Measurements from ENCODE around the gene TPSB2.

The TPSB2 gene

DNA sequence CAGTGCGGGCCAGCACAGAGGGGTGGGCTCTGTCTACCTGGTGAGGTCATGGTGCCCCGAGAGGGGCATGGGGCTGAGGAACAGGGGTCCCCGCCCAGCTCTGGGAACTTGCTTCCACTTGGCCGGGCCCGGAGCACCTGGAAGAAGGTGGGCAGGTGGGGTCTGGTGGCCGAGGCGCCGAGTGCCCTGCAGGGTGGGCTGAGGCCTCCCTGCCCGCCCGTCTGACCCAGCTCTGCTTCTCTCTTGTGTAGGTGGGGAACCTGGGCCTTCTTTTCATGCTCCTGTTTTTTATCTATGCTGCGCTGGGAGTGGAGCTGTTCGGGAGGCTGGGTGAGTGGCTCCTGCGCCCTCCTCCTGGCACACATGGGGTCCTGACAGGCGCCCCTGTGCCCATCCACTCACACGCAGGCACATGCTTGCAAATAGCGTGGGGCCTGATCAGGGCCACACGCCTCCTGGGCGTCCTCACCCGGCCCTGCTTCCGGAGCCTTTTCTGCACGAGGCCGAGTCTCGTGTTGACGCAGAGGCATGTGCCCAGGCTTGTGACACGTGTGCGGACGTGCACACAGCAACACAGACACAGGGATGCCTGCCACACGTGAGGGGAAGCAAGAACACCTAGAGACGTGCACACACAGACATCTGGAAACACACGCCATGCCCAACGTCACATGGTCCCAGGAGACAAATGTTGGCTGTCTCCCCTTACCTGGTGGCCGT is 13.1 kb downstream of the TPSB2 start:
- H3K36me3 ChIP-seq (ENCODE audit: control insufficient read depth in 1 of 2, insufficient read depth in 2 of 2, low read depth in 1 of 2, low read length in 2 of 2), result peaks cover 0 to 19% of the 10 kb centered on the region in 2 experiments
- WGBS, result 94% methylated on average over 32 of the region's 32 CpGs
- H3K23ac ChIP-seq (ENCODE audit: low read length in 2 of 2), result no peak overlapping the region
- H4K8ac ChIP-seq (ENCODE audit: low read length), result no peak overlapping the region
- no peak overlapping the region for H3K18ac ChIP-seq (ENCODE audit: low read depth in 1 of 2, low read length in 2 of 2)
- H2AK5ac ChIP-seq (ENCODE audit: low read length, severe bottlenecking), result no peak overlapping the region
- no peak overlapping the region for H3K4me3 ChIP-seq (ENCODE audit: insufficient read depth in 1 of 2, low read depth in 1 of 2, low read length in 2 of 2)
- no peaks in the 10 kb centered on the region for H3K4me1 ChIP-seq (ENCODE audit: control insufficient read depth, insufficient read depth, low read depth, low read length)
- H3K9me3 ChIP-seq (ENCODE audit: control insufficient read depth, low read length), result no peaks in the 10 kb centered on the region
- no peak overlapping the region for H3K14ac ChIP-seq (ENCODE audit: low read length in 2 of 2)
- H4K91ac ChIP-seq (ENCODE audit: low read length), result no peak overlapping the region
- no peak overlapping the region for H3K4me2 ChIP-seq (ENCODE audit: low read length, poor library complexity, severe bottlenecking)
- H2BK120ac ChIP-seq (ENCODE audit: low read depth, low read length), result no peak overlapping the region
- no peak overlapping the region for H2AFZ ChIP-seq (ENCODE audit: low read depth, low read length)
- no peak overlapping the region for H3K9ac ChIP-seq (ENCODE audit: low read length)
- H2BK15ac ChIP-seq (ENCODE audit: low read depth, poor library complexity, severe bottlenecking), result no peak overlapping the region
- no peak overlapping the region for H3K27ac ChIP-seq (ENCODE audit: low read length, poor library complexity, severe bottlenecking)
- DNase-seq, result no peak
- no peaks in the 10 kb centered on the region for H3K79me1 ChIP-seq (replicated peaks; ENCODE audit: low read length, poor library complexity, severe bottlenecking)
- H3K27me3 ChIP-seq (ENCODE audit: control insufficient read depth in 1 of 2, insufficient read depth in 1 of 2, low read length in 2 of 2), result peaks cover 0 to 3% of the 10 kb centered on the region in 2 experiments
- no peak overlapping the region for H2BK12ac ChIP-seq (ENCODE audit: low read length in 2 of 2)
- no peak overlapping the region for H2BK5ac ChIP-seq (ENCODE audit: low read depth, low read length, poor library complexity, severe bottlenecking)
- no peak overlapping the region for H3K4ac ChIP-seq (ENCODE audit: low read depth in 1 of 2, low read length in 2 of 2)

DNA sequence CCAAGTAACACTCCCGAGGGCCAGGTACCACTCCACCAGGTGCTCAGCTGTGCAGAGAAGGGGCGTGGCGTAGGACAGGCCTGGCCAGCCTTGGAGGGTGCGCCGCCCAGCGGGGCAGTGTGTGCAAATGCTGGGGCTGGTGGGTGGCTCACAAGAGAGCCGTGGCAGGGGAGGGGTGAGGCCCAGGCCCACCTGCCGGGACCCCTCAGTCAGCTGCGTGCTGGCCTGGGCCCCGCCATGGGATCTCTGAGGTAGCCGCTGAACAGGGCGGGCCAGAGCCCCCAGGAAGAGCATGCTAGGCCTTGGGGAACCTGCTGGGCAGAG is 13.7 kb downstream of the TPSB2 start:
- Histone ChIP-seq H3K4me1 (ENCODE audit: control insufficient read depth, insufficient read depth, low read depth, low read length) (no peaks in the 10 kb centered on the region), H3K14ac (ENCODE audit: low read length in 2 of 2) (no peak overlapping the region), H3K27ac (ENCODE audit: low read length, poor library complexity, severe bottlenecking) (no peak overlapping the region), H3K9ac (ENCODE audit: low read length) (no peak overlapping the region), H3K4ac (ENCODE audit: low read depth in 1 of 2, low read length in 2 of 2) (no peak overlapping the region), H2BK15ac (ENCODE audit: low read depth, poor library complexity, severe bottlenecking) (no peak overlapping the region), H3K4me3 (ENCODE audit: insufficient read depth in 1 of 2, low read depth in 1 of 2, low read length in 2 of 2) (no peak overlapping the region), H3K36me3 (ENCODE audit: control insufficient read depth in 1 of 2, insufficient read depth in 2 of 2, low read depth in 1 of 2, low read length in 2 of 2) (peaks cover 0 to 18% of the 10 kb centered on the region in 2 experiments), H3K18ac (ENCODE audit: low read depth in 1 of 2, low read length in 2 of 2) (no peak overlapping the region), H2BK12ac (ENCODE audit: low read length in 2 of 2) (no peak overlapping the region), H3K9me3 (ENCODE audit: control insufficient read depth, low read length) (no peaks in the 10 kb centered on the region), H3K4me2 (ENCODE audit: low read length, poor library complexity, severe bottlenecking) (no peak overlapping the region), H2AK5ac (ENCODE audit: low read length, severe bottlenecking) (no peak overlapping the region), H2BK5ac (ENCODE audit: low read depth, low read length, poor library complexity, severe bottlenecking) (no peak overlapping the region), H2BK120ac (ENCODE audit: low read depth, low read length) (no peak overlapping the region), H2AFZ (ENCODE audit: low read depth, low read length) (no peak overlapping the region), H3K27me3 (ENCODE audit: control insufficient read depth in 1 of 2, insufficient read depth in 1 of 2, low read length in 2 of 2) (no peaks in the 10 kb centered on the region), H3K79me1 (replicated peaks; ENCODE audit: low read length, poor library complexity, severe bottlenecking) (no peaks in the 10 kb centered on the region), H3K23ac (ENCODE audit: low read length in 2 of 2) (no peak overlapping the region), H4K8ac (ENCODE audit: low read length) (no peak overlapping the region), H4K91ac (ENCODE audit: low read length) (no peak overlapping the region)
- 86% methylated on average over 12 of the region's 12 CpGs for WGBS
- DNase-seq, result no peak

DNA sequence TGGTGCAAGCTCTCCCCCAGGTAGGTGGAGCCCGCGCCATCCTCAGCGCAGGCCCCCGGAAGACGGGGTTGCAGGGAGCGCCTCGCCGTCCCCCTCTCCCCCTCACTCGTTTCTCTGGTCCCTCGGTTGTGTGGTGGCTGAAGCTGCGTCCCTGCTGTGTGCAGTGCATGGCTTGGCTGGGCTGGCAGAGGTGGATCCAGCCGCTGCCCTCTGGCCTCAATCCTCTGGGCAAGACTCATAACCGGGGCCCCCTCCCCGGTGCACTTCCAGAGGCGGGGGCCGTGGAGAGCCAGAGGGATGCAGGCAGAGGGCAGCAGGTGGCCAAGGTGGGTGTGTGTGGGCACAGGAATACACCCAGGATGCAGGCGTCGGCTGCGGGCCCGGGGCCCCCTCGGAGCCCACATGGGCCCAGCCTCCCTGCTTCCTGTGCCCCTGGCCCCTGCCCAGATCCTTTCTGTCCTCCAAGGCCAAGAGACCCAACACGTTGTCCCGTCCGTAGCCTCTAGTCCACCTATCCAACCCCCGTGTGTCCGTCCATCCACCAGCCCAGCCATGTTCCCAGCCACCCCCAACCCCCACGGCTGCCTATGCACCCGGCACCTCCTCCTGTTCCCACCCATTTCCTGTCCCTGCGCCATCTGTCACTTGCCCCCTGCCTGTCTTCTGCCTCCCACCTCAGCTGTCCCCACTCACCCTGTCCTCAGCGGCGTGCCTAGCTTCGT is 14.2 kb downstream of the TPSB2 start:
- Histone ChIP-seq H2BK12ac (ENCODE audit: low read length in 2 of 2) (no peak overlapping the region), H4K91ac (ENCODE audit: low read length) (no peak overlapping the region), H2BK120ac (ENCODE audit: low read depth, low read length) (no peak overlapping the region), H3K14ac (ENCODE audit: low read length in 2 of 2) (no peak overlapping the region), H4K8ac (ENCODE audit: low read length) (no peak overlapping the region), H3K4me2 (ENCODE audit: low read length, poor library complexity, severe bottlenecking) (no peak overlapping the region), H3K36me3 (ENCODE audit: control insufficient read depth in 1 of 2, insufficient read depth in 2 of 2, low read depth in 1 of 2, low read length in 2 of 2) (peaks cover 0 to 17% of the 10 kb centered on the region in 2 experiments), H3K9ac (ENCODE audit: low read length) (no peak overlapping the region), H3K27ac (ENCODE audit: low read length, poor library complexity, severe bottlenecking) (no peak overlapping the region), H3K79me1 (replicated peaks; ENCODE audit: low read length, poor library complexity, severe bottlenecking) (no peaks in the 10 kb centered on the region), H2AFZ (ENCODE audit: low read depth, low read length) (no peak overlapping the region), H3K9me3 (ENCODE audit: control insufficient read depth, low read length) (no peaks in the 10 kb centered on the region), H3K4ac (ENCODE audit: low read depth in 1 of 2, low read length in 2 of 2) (no peak overlapping the region), H3K18ac (ENCODE audit: low read depth in 1 of 2, low read length in 2 of 2) (no peak overlapping the region), H3K27me3 (ENCODE audit: control insufficient read depth in 1 of 2, insufficient read depth in 1 of 2, low read length in 2 of 2) (no peaks in the 10 kb centered on the region), H2AK5ac (ENCODE audit: low read length, severe bottlenecking) (no peak overlapping the region), H2BK15ac (ENCODE audit: low read depth, poor library complexity, severe bottlenecking) (no peak overlapping the region), H3K4me3 (ENCODE audit: insufficient read depth in 1 of 2, low read depth in 1 of 2, low read length in 2 of 2) (no peak overlapping the region), H3K23ac (ENCODE audit: low read length in 2 of 2) (no peak overlapping the region), H3K4me1 (ENCODE audit: control insufficient read depth, insufficient read depth, low read depth, low read length) (no peaks in the 10 kb centered on the region), H2BK5ac (ENCODE audit: low read depth, low read length, poor library complexity, severe bottlenecking) (no peak overlapping the region)
- DNase-seq, result no peak
- WGBS, result 82% methylated on average over 30 of the region's 32 CpGs

DNA sequence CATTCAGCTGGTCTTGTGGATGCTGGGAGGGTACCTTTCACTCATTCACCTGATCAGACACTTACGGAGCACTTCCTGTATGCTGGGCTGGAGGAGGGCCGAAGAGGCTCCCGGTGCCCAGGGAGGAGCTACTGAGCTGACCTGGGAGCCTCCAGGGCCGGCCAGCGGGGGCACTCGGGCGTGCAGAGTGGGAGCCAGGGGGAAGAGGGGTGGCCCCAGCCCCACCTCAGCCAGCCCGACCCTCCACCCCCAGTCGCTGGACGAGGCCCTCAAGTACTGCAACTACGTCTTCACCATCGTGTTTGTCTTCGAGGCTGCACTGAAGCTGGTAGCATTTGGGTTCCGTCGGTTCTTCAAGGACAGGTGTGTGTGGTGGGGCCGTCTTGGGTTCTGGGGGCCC is 15.3 kb downstream of the TPSB2 start:
- Histone ChIP-seq H3K27me3 (ENCODE audit: control insufficient read depth in 1 of 2, insufficient read depth in 1 of 2, low read length in 2 of 2) (no peaks in the 10 kb centered on the region), H2BK15ac (ENCODE audit: low read depth, poor library complexity, severe bottlenecking) (no peak overlapping the region), H2BK120ac (ENCODE audit: low read depth, low read length) (no peak overlapping the region), H3K9me3 (ENCODE audit: control insufficient read depth, low read length) (no peaks in the 10 kb centered on the region), H3K4me1 (ENCODE audit: control insufficient read depth, insufficient read depth, low read depth, low read length) (no peaks in the 10 kb centered on the region), H4K8ac (ENCODE audit: low read length) (no peak overlapping the region), H3K4me3 (ENCODE audit: insufficient read depth in 1 of 2, low read depth in 1 of 2, low read length in 2 of 2) (no peak overlapping the region), H3K4ac (ENCODE audit: low read depth in 1 of 2, low read length in 2 of 2) (no peak overlapping the region), H3K36me3 (ENCODE audit: control insufficient read depth in 1 of 2, insufficient read depth in 2 of 2, low read depth in 1 of 2, low read length in 2 of 2) (peaks cover 0 to 17% of the 10 kb centered on the region in 2 experiments), H3K18ac (ENCODE audit: low read depth in 1 of 2, low read length in 2 of 2) (no peak overlapping the region), H3K4me2 (ENCODE audit: low read length, poor library complexity, severe bottlenecking) (no peak overlapping the region), H3K27ac (ENCODE audit: low read length, poor library complexity, severe bottlenecking) (no peak overlapping the region), H3K23ac (ENCODE audit: low read length in 2 of 2) (no peak overlapping the region), H4K91ac (ENCODE audit: low read length) (no peak overlapping the region), H2AK5ac (ENCODE audit: low read length, severe bottlenecking) (no peak overlapping the region), H3K79me1 (replicated peaks; ENCODE audit: low read length, poor library complexity, severe bottlenecking) (no peaks in the 10 kb centered on the region), H2BK5ac (ENCODE audit: low read depth, low read length, poor library complexity, severe bottlenecking) (no peak overlapping the region), H3K9ac (ENCODE audit: low read length) (no peak overlapping the region), H2AFZ (ENCODE audit: low read depth, low read length) (no peak overlapping the region), H2BK12ac (ENCODE audit: low read length in 2 of 2) (no peak overlapping the region), H3K14ac (ENCODE audit: low read length in 2 of 2) (no peak overlapping the region)
- no peak for DNase-seq
- 89% methylated on average over 16 of the region's 16 CpGs for WGBS

All from mesenchymal stem cell (in vitro differentiated cells and primary cell).